Right hindlimb (tissue), 1 donor: ENCODE results near the gene ZFX.

Experiments
- DNase-seq: peaks from one replicate; pipeline ENCODE4 v3.0.0-alpha.2; 2018

The ZFX gene

DNA sequence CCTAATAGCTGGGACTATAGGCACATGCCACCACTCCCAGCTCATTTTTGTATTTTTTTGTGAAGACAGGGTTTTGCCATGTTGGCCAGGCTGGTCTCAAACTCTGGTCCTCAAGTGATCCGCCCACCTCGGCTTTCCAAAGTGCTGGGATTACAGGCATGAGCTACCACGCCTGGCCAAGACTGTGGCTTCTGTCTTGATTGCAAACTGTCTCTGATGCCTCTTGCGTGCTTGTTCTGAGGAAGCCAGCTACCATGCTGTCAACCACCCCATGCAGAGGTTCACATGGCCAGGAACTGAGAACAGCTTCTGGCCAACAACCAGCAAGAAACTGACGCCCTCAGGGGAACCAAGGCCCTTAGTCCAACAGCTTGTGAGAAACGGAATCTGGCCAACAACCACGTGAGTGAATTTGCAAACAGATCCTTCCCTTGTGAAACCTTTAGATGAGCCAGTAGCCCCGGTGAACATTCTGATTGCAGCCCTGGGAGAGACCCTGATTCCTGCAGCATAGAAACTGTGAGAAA, 93.2 kb downstream of the ZFX start:
- DNase-seq, result peak; percentile 74

DNA sequence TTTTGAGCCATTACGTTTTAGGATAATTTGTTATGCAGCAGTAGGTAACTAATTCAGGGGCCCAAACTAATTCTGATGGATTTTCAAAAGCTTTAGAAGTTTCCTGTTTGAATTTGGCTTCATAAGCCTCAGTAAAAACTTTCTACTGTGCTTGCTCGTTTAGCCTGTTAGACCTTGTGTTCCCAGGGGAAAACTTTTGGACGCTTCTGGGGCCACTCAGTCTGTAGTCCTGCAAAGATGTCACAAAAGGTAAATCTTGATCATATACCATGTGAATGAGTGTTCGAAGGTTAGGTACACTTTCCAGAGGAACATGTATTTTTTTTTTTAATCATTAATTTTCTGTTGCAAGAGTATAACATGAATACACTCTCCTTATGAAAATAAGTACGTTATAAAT, 93.7 kb downstream of the ZFX start:
- DNase-seq, result no peak

GRCh38 chrX:24243692-24244091, 94.2 kb downstream of the ZFX start:
- DNase-seq, result no peak

GRCh38 chrX:24245202-24245601, 95.7 kb downstream of the ZFX start:
- no peak for DNase-seq

DNA sequence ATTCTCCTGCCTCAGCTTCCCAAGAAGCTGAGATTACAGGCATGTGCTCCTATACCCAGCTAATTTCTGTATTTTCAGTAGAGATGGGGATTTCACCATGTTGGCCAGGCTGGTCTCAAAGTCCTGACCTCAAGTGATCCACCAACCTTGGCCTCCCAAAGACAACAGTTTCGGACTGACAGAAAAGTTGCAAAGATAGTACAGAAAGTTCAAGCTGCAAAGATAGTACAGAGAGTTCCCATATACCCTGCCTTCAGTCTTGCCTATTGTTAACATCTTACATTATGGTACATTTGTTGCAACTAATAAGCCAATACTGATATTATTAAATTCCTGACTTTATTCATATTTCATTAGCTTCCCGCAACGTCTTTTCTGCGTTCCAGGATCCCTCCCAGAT, 98.5 kb downstream of the ZFX start:
- no peak for DNase-seq

DNA sequence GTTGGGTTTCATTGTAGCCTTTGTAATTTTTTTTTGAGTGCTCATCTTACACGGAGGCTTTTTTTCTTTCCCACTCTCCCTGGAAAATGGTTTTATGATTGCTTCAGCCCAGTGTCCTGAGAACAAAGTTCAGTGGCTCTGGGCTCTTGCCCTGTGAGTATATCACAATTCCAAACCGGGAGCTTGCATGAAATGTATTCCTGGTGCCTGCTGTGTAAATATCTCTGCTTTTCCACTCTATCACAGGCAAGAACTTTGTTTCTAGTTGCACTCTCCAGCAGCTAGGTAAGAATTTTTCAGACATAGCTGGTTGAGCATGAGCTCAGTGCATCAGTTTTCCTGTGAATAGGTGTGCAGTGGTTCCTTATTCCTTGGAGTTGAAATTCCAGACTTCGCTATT, 103.5 kb downstream of the ZFX start:
- no peak for DNase-seq

- no peak for DNase-seq
Observed at GRCh38 chrX:24253469-24253868, 103.9 kb downstream of the ZFX start.

DNA sequence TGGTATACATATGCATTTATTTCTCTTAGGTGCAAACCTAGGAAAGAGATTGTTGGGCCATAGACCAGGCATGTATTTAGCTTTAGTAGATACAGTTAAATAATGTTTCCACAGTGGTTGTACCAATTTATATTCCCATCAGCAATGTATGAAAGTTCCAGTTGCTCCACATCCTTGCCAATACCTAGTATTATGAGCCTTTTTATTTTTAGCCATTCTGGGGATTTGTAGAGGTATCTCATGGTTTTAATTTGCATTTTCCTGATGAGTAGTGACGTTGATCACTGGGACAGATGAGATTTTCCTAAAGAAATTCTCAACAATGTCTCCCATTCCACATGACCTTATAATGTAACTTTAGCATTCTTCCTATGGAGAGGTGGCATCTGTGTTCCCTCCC, 107.5 kb downstream of the ZFX start:
- no peak for DNase-seq

- peak; percentile 25 for DNase-seq
Observed at GRCh38 chrX:24259544-24260240, 110.2 kb downstream of the ZFX start.

DNA sequence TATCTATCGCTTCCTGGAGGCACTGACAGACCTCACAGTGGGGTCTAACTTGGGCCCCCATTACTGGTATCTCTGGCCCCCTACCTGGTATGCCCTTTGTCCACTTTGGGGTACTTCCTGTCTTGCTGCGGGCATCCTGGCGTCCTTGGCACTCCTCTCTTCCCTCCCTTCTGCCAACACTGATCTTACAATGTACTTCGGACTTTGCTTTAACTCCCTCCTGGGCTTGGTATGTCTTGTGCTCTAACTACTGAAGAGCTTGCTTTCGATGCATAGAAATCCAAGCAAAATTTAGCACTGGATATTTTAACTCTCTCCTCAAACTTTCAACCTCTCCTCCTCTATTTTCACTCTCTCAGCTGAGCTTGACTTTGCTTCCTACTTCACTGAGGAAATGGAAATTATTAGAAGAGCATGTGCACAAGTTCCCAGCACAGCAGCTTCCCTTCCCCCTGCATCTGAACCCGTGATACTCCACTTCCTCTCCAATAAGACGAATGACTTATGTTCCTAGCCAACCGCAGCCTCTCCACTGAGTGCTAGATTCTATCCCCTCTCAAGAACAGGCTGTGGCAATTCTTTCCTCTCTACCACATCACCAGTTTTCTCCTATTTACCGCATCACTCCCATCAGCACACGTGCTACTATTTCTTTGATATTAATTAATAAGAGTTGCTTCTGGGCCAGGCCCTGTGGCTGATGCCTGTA, 111.5 kb downstream of the ZFX start:
- DNase-seq, result peak; percentile 35

DNA sequence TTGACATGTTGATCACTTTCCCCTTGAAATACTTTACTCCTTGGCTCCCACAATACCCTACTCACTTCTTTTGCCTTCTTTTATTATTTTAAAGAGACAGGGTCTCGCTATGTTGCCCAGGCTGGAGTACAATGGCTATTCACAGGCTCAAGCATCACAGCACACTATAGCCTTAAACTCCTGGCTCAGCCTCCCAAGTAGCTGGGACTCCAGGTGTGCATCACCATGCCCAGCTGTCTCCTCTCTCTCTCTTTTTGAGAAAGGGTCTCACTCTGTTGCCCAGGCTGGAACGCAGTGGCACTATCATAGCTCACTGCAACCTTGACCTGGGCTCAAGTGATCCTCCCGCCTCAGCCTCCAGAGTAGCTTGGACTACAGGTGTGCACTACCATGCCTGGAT, 112.8 kb downstream of the ZFX start:
- DNase-seq, result no peak

DNA sequence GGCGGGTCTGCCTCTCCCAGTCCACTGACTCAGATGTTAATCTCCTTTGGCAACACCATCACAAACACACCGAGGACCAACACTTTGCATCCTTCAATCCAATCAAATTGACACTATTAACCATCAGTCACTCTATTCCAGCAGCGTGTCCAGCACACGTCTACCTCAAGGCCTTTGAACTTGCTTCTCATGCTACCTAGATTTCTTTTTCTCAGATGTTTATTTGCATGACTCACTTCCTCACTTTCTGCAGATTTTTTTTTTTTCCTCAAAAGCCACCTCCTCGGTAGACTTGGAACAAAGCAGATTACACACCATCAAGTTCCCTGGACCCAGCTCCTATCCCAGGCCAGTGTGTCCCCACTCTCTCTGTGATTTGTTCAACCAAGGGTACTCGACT, 114.9 kb downstream of the ZFX start:
- no peak for DNase-seq
